Activated CD8-positive, alpha-beta T cell treated with anti-CD3 and anti-CD28 coated beads for 36 hours (primary cell): ENCODE data around the gene GSTT2. TPM values are rescaled to one million over a fixed set of nuclear protein-coding genes. Genes with fewer than 3 reads are reported as not detected.
"Not testable (repeated sequence)": the region's sequence is repeated elsewhere in the genome, so short reads cannot be mapped to it uniquely, and the experiment has no call there.

Source experiments
- ATAC-seq: fragments of 200-7000 bp; cut with Tn5 transposase; one replicate; pipeline ENCODE4 v1.10.0; 2021; ENCODE audit warnings: mild to moderate bottlenecking, moderate library complexity
- CTCF ChIA-PET: fragments of 350-600 bp; sonication (Branson Sonifier 250); formaldehyde crosslinking; loops from one replicate; lab custom pipeline; 2021; ENCODE audit warnings: antibody characterized with exemption; lab: Charles Lee
- POLR2A ChIA-PET: fragments of 350-600 bp; sonication (Branson Sonifier 250); formaldehyde crosslinking; loops from one replicate; lab custom pipeline; 2021; ENCODE audit warnings: antibody characterized with exemption; lab: Charles Lee
- DNase-seq: peaks from one replicate; pipeline ENCODE4 v3.0.0-alpha.2; 2020
- H3K27ac Mint-ChIP-seq: one replicate; pipeline ENCODE4 v1.8.0; 2021; ENCODE audit warnings: mild to moderate bottlenecking, mixed read lengths
- H3K27me3 Mint-ChIP-seq: one replicate; pipeline ENCODE4 v1.8.0; 2021; ENCODE audit warnings: mixed read lengths
- H3K36me3 Mint-ChIP-seq: one replicate; pipeline ENCODE4 v1.8.0; 2021; ENCODE audit warnings: low read depth, mixed read lengths
- H3K4me1 Mint-ChIP-seq: one replicate; pipeline ENCODE4 v1.8.0; 2021; ENCODE audit warnings: low read depth, mixed read lengths
- H3K4me3 Mint-ChIP-seq: one replicate; pipeline ENCODE4 v1.8.0; 2021; ENCODE audit warnings: mild to moderate bottlenecking, moderate library complexity, mixed read lengths
- H3K9me3 Mint-ChIP-seq: one replicate; pipeline ENCODE4 v1.8.0; 2021; ENCODE audit warnings: mixed read lengths
- intact Hi-C: fragments of 100-400 bp; cut with micrococcal nuclease; formaldehyde crosslinking; loops from one replicate; pipeline ENCODE4 v1.10.0; 2022
- total RNA-seq, 2 experiments: library from RNA; stranded (reverse); gene quantifications; one replicate each; pipeline ENCODE4 v1.2.3, GENCODE V29; 2021
- TF ChIP-seq, protein P1 (sequence below): fragments of 200-600 bp; IDR thresholded peaks from one replicate; pipeline ENCODE4 v1.8.0; 2022; ENCODE audit warnings: antibody characterized with exemption, mild to moderate bottlenecking

Gene GSTT2
- total RNA-seq, 2 experiments from 2014 or later: not detected

DNA sequence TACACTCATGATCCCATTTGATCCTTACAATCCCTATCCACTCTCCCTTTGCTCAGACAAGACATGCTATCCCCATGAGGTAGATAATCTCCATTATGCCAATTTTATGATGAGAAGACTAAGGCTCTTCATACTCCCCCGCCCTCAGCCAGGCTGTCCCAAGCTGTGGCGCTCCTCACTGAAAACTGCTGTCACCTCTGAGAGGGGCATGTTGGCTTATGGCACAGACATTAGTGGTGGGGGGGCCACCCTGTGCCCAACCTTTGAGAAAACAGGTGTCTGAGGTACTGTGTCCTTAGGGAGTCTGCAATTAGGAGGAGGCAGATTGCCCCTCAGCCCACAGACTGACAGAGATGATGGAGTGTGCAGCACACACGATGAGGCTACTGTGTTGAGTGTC, 10.9 kb upstream of the GSTT2 start:
- ATAC-seq (no peak), DNase-seq (no peak)
- Mint-ChIP-seq H3K36me3 (peaks cover 28% of the 10 kb centered on the region), H3K27me3 (no peaks in the 10 kb centered on the region), H3K27ac (no peak overlapping the region), H3K9me3 (no peaks in the 10 kb centered on the region), H3K4me3 (no peak overlapping the region), H3K4me1 (peaks cover 21% of the 10 kb centered on the region)
- TF ChIP-seq, protein P1, sequence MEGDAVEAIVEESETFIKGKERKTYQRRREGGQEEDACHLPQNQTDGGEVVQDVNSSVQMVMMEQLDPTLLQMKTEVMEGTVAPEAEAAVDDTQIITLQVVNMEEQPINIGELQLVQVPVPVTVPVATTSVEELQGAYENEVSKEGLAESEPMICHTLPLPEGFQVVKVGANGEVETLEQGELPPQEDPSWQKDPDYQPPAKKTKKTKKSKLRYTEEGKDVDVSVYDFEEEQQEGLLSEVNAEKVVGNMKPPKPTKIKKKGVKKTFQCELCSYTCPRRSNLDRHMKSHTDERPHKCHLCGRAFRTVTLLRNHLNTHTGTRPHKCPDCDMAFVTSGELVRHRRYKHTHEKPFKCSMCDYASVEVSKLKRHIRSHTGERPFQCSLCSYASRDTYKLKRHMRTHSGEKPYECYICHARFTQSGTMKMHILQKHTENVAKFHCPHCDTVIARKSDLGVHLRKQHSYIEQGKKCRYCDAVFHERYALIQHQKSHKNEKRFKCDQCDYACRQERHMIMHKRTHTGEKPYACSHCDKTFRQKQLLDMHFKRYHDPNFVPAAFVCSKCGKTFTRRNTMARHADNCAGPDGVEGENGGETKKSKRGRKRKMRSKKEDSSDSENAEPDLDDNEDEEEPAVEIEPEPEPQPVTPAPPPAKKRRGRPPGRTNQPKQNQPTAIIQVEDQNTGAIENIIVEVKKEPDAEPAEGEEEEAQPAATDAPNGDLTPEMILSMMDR: no peak
- POLR2A ChIA-PET: no interaction called here
- intact Hi-C loops: no loop called here
- CTCF ChIA-PET: no interaction called here

DNA sequence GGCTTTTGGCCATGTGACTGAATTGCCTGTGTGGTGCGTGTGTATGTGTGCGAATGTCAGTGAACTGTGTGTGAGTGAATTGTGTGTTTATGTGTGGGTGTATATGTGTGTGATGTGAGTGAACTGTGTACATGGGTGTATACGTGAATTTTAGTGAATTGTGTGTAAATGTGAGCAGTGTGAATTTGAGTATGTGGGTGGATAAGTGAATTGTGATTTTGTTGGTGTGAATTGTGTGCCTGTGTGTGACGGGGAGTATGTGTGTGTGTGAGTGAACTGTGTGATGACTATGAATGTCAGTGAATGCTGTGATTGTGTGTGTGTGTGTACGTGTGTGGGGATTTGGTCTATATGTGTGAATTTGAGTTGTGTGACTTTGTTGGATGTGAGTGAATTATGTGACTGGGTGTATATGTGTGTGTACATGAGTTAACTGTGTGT, 9.7 kb upstream of the GSTT2 start:
- ChIA-PET CTCF (no interaction called here), POLR2A (interaction anchor here (1.1 kb wide), 1 partner anchor 40 kb away, joined by 3 read pairs; no protein-coding TSS in a partner anchor)
- peak overlapping the region; percentile 6 for H3K27ac Mint-ChIP-seq
- H3K4me3 Mint-ChIP-seq: no peak overlapping the region
- H3K36me3 Mint-ChIP-seq: peaks cover 28% of the 10 kb centered on the region
- TF ChIP-seq, protein P1: no peak
- no peak for ATAC-seq
- intact Hi-C loops: no loop called here
- DNase-seq: no peak
- H3K4me1 Mint-ChIP-seq: peaks cover 21% of the 10 kb centered on the region
- no peaks in the 10 kb centered on the region for H3K9me3 Mint-ChIP-seq
- no peaks in the 10 kb centered on the region for H3K27me3 Mint-ChIP-seq

DNA sequence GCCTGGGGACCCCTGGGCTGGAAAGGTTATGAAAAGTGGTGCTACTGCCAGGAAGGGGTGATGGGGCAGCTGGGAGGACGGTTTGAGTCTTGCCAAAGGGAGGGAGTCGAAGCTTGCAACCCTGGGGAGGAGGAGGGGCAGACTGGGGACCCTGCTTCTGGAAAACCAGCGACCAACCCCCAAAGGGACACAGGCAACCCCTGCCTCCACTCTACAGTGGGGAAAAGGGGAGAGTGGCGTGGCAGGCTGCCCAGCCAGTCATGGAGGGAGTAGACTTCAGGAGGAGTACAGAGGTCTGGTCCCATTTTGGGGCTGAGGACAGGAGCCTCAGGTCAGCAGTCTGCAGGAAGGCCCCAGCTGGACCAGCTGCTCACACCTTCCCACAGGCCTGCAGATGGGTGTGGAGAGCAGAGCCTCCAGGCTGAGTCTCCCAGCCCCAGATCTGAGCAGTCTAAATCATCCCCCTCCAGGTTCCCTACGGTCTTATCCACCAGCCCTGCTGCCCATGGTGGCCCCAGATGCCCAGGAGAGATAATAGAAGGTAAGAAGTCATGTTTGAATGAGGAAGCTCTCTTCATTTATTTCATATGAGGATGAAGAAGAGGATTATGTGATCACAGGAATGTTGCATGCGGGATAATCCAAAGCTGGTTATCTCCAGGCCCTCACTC, 9.0 kb upstream of the GSTT2 start:
- ATAC-seq: no peak
- TF ChIP-seq, protein P1: no peak
- Mint-ChIP-seq H3K4me1 (peaks cover 21% of the 10 kb centered on the region), H3K27ac (peak overlapping the region; percentile 15), H3K36me3 (peaks cover 28% of the 10 kb centered on the region), H3K9me3 (no peaks in the 10 kb centered on the region), H3K4me3 (no peak overlapping the region), H3K27me3 (no peaks in the 10 kb centered on the region)
- POLR2A ChIA-PET: interaction anchor here (1.1 to 1.7 kb wide), 2 partner anchors 41 to 44 kb away, joined by 3 to 4 read pairs; no protein-coding TSS in a partner anchor
- no peak for DNase-seq
- CTCF ChIA-PET: no interaction called here
- intact Hi-C loops: no loop called here

DNA sequence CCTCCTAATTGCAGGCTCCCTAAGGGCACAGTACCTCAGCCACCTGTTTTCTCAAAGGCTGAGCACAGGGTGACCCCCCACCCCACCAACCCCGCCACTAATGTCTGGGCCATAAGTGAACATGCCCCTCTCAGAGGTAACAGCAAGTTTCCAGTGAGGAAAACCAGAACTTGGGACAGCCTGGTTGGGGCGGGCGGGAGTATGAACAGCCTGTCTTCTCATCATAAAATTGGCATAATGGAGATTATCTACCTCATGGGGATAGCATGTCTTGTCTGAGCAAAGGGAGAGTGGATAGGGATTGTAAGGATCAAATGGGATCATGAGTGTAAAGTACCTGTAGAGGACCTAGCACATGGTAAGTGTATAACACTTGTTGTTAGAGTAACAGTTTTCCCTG, 8.0 kb upstream of the GSTT2 start:
- intact Hi-C loops, H3K27me3 Mint-ChIP-seq: not testable (repeated sequence)

DNA sequence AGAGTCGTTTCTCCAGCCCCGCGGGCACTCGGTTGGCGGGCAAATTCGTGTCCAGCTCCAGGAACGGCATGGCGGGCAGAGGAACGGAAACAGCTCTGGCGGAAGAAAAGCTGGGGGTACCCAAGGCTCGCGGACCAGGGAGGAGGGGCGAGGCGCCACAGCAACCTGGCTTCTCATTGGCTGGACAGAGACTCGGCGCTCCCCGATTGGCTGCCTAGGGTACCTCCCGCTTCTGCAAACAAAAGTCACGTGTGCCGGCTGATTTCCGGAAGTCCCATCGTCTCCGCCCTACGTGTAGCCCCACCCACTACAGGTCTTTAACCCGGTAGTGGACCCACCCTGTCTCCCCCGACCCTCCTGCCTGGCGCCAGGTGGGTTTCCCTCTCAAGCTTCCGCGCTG, 5.6 kb upstream of the GSTT2 start, which contains the start of gene DDT:
Gene DDT (minus strand): TSS at position 97 of the 400 bp plus-strand sequence. CDS start 27 bp downstream, at position 70.
- DNase-seq, CTCF ChIA-PET, H3K27ac Mint-ChIP-seq, intact Hi-C loops, H3K4me3 Mint-ChIP-seq, H3K9me3 Mint-ChIP-seq, H3K27me3 Mint-ChIP-seq, POLR2A ChIA-PET: not testable (repeated sequence)
- H3K4me1 Mint-ChIP-seq: peaks cover 18% of the 10 kb centered on the region
- peak; percentile 98 for ATAC-seq
- peaks cover 24% of the 10 kb centered on the region for H3K36me3 Mint-ChIP-seq

More for the DNA sequence above, 8.0 kb upstream of the GSTT2 start:
- H3K9me3 Mint-ChIP-seq, H3K4me3 Mint-ChIP-seq, CTCF ChIA-PET, ATAC-seq, DNase-seq: not testable (repeated sequence)
- Mint-ChIP-seq H3K36me3 (peaks cover 28% of the 10 kb centered on the region), H3K27ac (peak overlapping the region; percentile 67), H3K4me1 (peaks cover 21% of the 10 kb centered on the region)
- POLR2A ChIA-PET: interaction anchor here (0.6 to 1.7 kb wide), 2 partner anchors 45 to 188 kb away, joined by 3 to 4 read pairs; no protein-coding TSS in a partner anchor

DNA sequence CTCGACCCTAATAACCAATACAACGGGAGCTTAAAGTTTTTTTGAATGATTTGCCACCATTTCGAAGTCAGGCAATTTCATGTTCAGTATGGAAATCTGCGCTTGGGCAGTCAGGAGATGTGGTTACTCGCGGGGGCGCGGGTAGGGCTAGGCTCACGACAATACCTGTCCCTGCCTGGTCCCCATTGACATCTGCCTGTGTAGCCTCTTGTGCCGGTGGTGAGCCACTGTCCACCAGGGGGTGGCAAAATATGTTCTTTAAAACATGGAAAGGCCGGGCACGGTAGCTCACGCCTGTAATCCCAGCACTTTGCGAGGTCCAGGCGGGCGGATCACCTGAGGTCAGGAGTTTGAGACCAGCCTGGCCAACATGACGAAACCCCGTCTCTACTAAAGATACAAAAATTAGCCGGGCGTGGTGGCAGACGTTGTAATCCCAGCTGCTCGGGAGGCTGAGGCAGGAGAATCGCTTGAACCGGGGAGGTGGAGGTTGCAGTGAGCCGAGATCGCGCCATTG, 5.0 kb upstream of the GSTT2 start:
- H3K9me3 Mint-ChIP-seq, POLR2A ChIA-PET, H3K27me3 Mint-ChIP-seq, H3K4me3 Mint-ChIP-seq, CTCF ChIA-PET, DNase-seq, H3K27ac Mint-ChIP-seq, intact Hi-C loops: not testable (repeated sequence)
- ATAC-seq: peak; percentile 28
- H3K36me3 Mint-ChIP-seq: peaks cover 22% of the 10 kb centered on the region
- H3K4me1 Mint-ChIP-seq: peaks cover 16% of the 10 kb centered on the region

DNA sequence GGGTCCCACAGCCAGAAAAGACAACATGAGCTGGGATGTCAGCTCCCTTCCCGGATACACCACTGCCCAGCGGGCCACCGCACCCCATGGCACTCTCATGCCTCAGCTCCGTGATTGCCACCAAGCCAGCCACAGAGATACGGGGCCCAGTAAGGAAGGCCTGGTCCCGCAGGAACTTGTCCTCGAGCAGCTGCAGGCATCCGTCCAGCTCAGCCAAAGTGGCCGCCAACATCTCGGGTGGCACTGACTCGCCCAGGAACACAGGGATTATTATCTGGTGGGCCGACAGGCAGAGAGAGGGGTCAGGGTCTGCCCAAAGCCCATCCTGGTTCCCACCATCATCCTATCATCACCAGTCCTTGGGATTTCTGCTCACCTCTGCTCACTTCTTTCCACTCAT, 2.6 kb upstream of the GSTT2 start:
- DNase-seq, H3K4me1 Mint-ChIP-seq, ATAC-seq, H3K27me3 Mint-ChIP-seq, H3K9me3 Mint-ChIP-seq, POLR2A ChIA-PET, H3K27ac Mint-ChIP-seq, intact Hi-C loops, H3K4me3 Mint-ChIP-seq, CTCF ChIA-PET, H3K36me3 Mint-ChIP-seq: not testable (repeated sequence)

DNA sequence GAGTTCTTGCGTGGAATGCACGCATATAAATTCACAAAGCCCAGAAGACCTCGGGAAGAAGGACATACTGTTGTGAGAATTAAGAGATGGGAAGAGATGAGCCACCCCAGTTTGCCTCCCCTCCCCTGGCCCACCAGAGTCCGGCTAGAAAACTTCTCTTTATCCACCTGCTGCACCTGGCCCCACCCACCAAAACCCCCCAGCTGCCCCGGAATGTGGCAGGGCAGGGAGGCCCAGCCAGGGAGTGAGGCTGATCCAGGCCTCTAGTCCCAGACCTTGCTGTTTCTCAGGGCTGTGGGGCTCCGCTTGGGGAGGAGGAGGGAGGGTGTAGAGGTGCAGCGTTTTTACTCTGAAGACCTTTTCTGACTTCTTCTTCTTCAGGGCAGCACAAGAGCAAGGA, 633 bp downstream of the GSTT2 start:
- H3K9me3 Mint-ChIP-seq, ATAC-seq, intact Hi-C loops, H3K36me3 Mint-ChIP-seq, CTCF ChIA-PET, POLR2A ChIA-PET, H3K4me3 Mint-ChIP-seq, DNase-seq, H3K27me3 Mint-ChIP-seq, H3K27ac Mint-ChIP-seq, H3K4me1 Mint-ChIP-seq: not testable (repeated sequence)
